ENCODE measurements around the gene FBF1.

FBF1 gene

DNA sequence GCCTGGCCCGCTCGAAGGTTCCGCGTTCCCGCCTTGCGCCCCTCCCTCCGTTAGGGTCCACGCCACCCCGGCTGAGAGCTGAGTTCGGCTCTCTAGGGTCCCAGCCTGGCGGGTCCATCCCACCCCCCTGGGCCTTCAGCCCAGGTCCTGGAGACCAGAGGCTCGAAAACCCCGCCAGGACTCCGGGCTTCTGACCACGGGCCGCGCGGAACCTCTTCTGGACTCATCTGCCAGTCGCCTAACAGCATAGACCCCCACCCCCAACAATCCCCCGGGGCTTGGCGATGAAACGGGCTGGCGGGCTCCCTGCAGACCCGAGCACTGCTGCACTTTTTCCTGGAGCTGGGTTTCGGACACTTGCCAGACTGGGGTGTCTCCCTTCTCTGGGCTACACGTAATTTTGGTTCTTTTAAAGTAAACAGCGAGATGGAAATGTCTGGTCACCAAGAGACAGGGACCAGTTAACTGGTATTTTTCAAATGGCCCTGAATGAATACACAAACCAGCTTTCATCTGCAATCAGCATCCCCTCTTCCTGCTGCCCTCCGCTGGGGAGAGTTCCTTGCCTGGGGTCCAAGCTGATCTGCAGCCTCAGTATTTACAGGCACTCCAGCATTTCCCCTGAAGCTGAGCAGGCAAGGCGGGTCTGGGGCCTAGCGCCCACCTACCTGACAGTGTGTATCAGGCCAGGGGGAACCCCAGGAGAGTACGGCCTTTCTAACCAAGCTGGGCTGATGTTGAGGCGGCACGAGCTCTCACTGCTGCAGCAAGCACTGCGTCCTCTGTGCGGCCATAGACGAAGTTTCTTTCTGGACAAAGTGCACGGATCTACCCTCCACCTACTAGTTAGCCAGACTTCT is 43.5 kb downstream of the FBF1 start:
- Histone ChIP-seq H3K27me3 (ENCODE audit: control insufficient read depth in 1 of 2, insufficient read depth in 1 of 2, low read length in 2 of 2) (no peaks in the 10 kb centered on the region), H3K18ac (ENCODE audit: low read depth in 1 of 2, low read length in 2 of 2) (peak overlapping the region; percentile 58 to 88), H3K4me3 (ENCODE audit: insufficient read depth in 1 of 2, low read depth in 1 of 2, low read length in 2 of 2) (peak overlapping the region in 1 of 2 experiments; percentile 73), H3K23ac (ENCODE audit: low read length in 2 of 2) (no peak overlapping the region), H3K36me3 (ENCODE audit: control insufficient read depth in 1 of 2, insufficient read depth in 2 of 2, low read depth in 1 of 2, low read length in 2 of 2) (peaks cover 44 to 55% of the 10 kb centered on the region in 2 experiments), H2BK12ac (ENCODE audit: low read length in 2 of 2) (peak overlapping the region in 1 of 2 experiments; percentile 34), H3K27ac (ENCODE audit: low read length, poor library complexity, severe bottlenecking) (no peak overlapping the region), H4K91ac (ENCODE audit: low read length) (peak overlapping the region; percentile 66), H2AFZ (ENCODE audit: low read depth, low read length) (no peak overlapping the region), H3K9ac (ENCODE audit: low read length) (peak overlapping the region; percentile 83), H2BK5ac (ENCODE audit: low read depth, low read length, poor library complexity, severe bottlenecking) (no peak overlapping the region), H3K14ac (ENCODE audit: low read length in 2 of 2) (no peak overlapping the region), H3K4me2 (ENCODE audit: low read length, poor library complexity, severe bottlenecking) (peak overlapping the region; percentile 47), H3K9me3 (ENCODE audit: control insufficient read depth, low read length) (no peaks in the 10 kb centered on the region), H3K4ac (ENCODE audit: low read depth in 1 of 2, low read length in 2 of 2) (peak overlapping the region; percentile 35 to 46), H2BK15ac (ENCODE audit: low read depth, poor library complexity, severe bottlenecking) (peak overlapping the region; percentile 33), H3K4me1 (ENCODE audit: control insufficient read depth, insufficient read depth, low read depth, low read length) (peaks cover 29% of the 10 kb centered on the region), H2BK120ac (ENCODE audit: low read depth, low read length) (peak overlapping the region; percentile 52), H4K8ac (ENCODE audit: low read length) (peak overlapping the region; percentile 94), H2AK5ac (ENCODE audit: low read length, severe bottlenecking) (no peak overlapping the region), H3K79me1 (replicated peaks; ENCODE audit: low read length, poor library complexity, severe bottlenecking) (peaks cover 42% of the 10 kb centered on the region)
- DNase-seq, result no peak
- 55% methylated on average over 36 of the region's 37 CpGs for WGBS

- H3K4me3 ChIP-seq (ENCODE audit: insufficient read depth in 1 of 2, low read depth in 1 of 2, low read length in 2 of 2), result peak within 1 kb of the TSS; percentile 76 to 83
- H2AK5ac ChIP-seq (ENCODE audit: low read length, severe bottlenecking), result peak within 1 kb of the TSS; percentile 66
- no peak within 1 kb of the TSS for H2BK5ac ChIP-seq (ENCODE audit: low read depth, low read length, poor library complexity, severe bottlenecking)
- H3K27ac ChIP-seq (ENCODE audit: low read length, poor library complexity, severe bottlenecking), result peak within 1 kb of the TSS; percentile 44
- H3K36me3 ChIP-seq (ENCODE audit: control insufficient read depth in 1 of 2, insufficient read depth in 2 of 2, low read depth in 1 of 2, low read length in 2 of 2), result peaks cover 45 to 58% of the 10 kb centered on the region in 2 experiments
- H3K23ac ChIP-seq (ENCODE audit: low read length in 2 of 2), result peak within 1 kb of the TSS in 1 of 2 experiments; percentile 75
- H4K91ac ChIP-seq (ENCODE audit: low read length), result peak within 1 kb of the TSS; percentile 96
- peak within 1 kb of the TSS; percentile 61 for H3K4me2 ChIP-seq (ENCODE audit: low read length, poor library complexity, severe bottlenecking)
- H2BK120ac ChIP-seq (ENCODE audit: low read depth, low read length), result peak within 1 kb of the TSS; percentile 52
- peaks cover 29% of the 10 kb centered on the region for H3K4me1 ChIP-seq (ENCODE audit: control insufficient read depth, insufficient read depth, low read depth, low read length)
- H2BK12ac ChIP-seq (ENCODE audit: low read length in 2 of 2), result peak within 1 kb of the TSS; percentile 33 to 85
- H3K9me3 ChIP-seq (ENCODE audit: control insufficient read depth, low read length), result no peaks in the 10 kb centered on the region
- peak within 1 kb of the TSS; percentile 83 for H3K9ac ChIP-seq (ENCODE audit: low read length)
- DNase-seq, result peak; percentile 82
- H2BK15ac ChIP-seq (ENCODE audit: low read depth, poor library complexity, severe bottlenecking), result peak within 1 kb of the TSS; percentile 99
- WGBS, result under 1% methylated on average over 62 of the region's 102 CpGs
- H3K14ac ChIP-seq (ENCODE audit: low read length in 2 of 2), result peak within 1 kb of the TSS in 1 of 2 experiments; percentile 98
- H4K8ac ChIP-seq (ENCODE audit: low read length), result peak within 1 kb of the TSS; percentile 95
- peak within 1 kb of the TSS; percentile 95 to 96 for H3K18ac ChIP-seq (ENCODE audit: low read depth in 1 of 2, low read length in 2 of 2)
- peak within 1 kb of the TSS; percentile 84 for H2AFZ ChIP-seq (ENCODE audit: low read depth, low read length)
- peak within 1 kb of the TSS; percentile 77 to 96 for H3K4ac ChIP-seq (ENCODE audit: low read depth in 1 of 2, low read length in 2 of 2)
- H3K79me1 ChIP-seq (replicated peaks; ENCODE audit: low read length, poor library complexity, severe bottlenecking), result peaks cover 40% of the 10 kb centered on the region
- H3K27me3 ChIP-seq (ENCODE audit: control insufficient read depth in 1 of 2, insufficient read depth in 1 of 2, low read length in 2 of 2), result no peaks in the 10 kb centered on the region
Observed at GRCh38 chr17:75896415-75897159, 44.3 kb downstream of the FBF1 start, which contains the start of gene TRIM65. Gene TRIM65, minus strand, starts transcription at chr17:75896951. Its CDS starts 14 bp downstream, at chr17:75896937.

DNA sequence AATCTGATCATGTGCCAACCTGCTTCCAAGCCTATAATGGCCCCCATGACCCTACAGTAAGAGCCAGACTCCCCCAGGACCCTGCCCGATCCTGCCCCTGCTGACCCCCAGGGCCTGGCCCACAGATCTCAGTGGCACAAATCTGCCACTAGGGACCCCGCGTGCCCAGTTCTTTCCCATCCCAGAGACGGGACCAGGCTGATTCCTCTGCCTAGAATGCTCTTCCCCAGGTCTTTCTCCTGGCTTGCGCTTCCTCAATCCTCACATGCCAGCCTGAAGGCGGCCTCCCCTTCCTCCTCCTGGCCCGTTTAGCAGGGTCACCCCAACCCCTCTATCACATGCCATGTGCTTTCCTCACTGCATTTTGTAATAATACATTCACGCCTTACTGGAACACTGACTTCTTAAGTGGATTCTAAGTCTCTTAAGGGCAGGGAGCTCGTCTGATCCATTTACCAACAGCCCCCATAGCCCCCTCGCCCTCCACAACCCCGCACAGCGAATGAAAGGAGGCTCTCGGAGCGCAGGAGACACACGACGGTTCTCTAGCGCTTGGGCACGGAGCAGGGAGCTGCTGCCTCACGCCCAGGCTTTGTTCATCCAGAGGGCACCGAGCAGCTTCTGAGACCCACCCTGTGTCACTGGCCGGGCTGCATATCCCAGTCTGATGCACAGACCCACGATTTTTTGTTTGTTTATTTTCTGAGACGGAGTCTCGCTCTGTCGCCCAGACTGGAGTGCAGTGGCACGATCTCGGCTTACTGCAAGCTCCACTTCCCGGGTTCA is 45.3 kb downstream of the FBF1 start:
- Histone ChIP-seq H2BK15ac (ENCODE audit: low read depth, poor library complexity, severe bottlenecking) (peak overlapping the region; percentile 99), H3K9me3 (ENCODE audit: control insufficient read depth, low read length) (no peaks in the 10 kb centered on the region), H3K23ac (ENCODE audit: low read length in 2 of 2) (peak overlapping the region in 1 of 2 experiments; percentile 60), H3K9ac (ENCODE audit: low read length) (peak overlapping the region; percentile 81), H3K4me2 (ENCODE audit: low read length, poor library complexity, severe bottlenecking) (peak overlapping the region; percentile 61), H3K27me3 (ENCODE audit: control insufficient read depth in 1 of 2, insufficient read depth in 1 of 2, low read length in 2 of 2) (no peaks in the 10 kb centered on the region), H2BK120ac (ENCODE audit: low read depth, low read length) (peak overlapping the region; percentile 34), H4K8ac (ENCODE audit: low read length) (peak overlapping the region; percentile 95), H2BK5ac (ENCODE audit: low read depth, low read length, poor library complexity, severe bottlenecking) (no peak overlapping the region), H2BK12ac (ENCODE audit: low read length in 2 of 2) (peak overlapping the region; percentile 85 to 92), H3K36me3 (ENCODE audit: control insufficient read depth in 1 of 2, insufficient read depth in 2 of 2, low read depth in 1 of 2, low read length in 2 of 2) (peaks cover 45 to 58% of the 10 kb centered on the region in 2 experiments), H3K4me3 (ENCODE audit: insufficient read depth in 1 of 2, low read depth in 1 of 2, low read length in 2 of 2) (peak overlapping the region; percentile 47 to 76), H3K14ac (ENCODE audit: low read length in 2 of 2) (peak overlapping the region in 1 of 2 experiments; percentile 48), H3K79me1 (replicated peaks; ENCODE audit: low read length, poor library complexity, severe bottlenecking) (peaks cover 31% of the 10 kb centered on the region), H3K4me1 (ENCODE audit: control insufficient read depth, insufficient read depth, low read depth, low read length) (peaks cover 28% of the 10 kb centered on the region), H2AK5ac (ENCODE audit: low read length, severe bottlenecking) (peak overlapping the region; percentile 66), H3K18ac (ENCODE audit: low read depth in 1 of 2, low read length in 2 of 2) (peak overlapping the region; percentile 92 to 96), H4K91ac (ENCODE audit: low read length) (peak overlapping the region; percentile 96), H3K4ac (ENCODE audit: low read depth in 1 of 2, low read length in 2 of 2) (peak overlapping the region; percentile 77 to 96), H2AFZ (ENCODE audit: low read depth, low read length) (no peak overlapping the region), H3K27ac (ENCODE audit: low read length, poor library complexity, severe bottlenecking) (no peak overlapping the region)
- DNase-seq, result peak; percentile 45
- 38% methylated on average over 28 of the region's 28 CpGs for WGBS

Data from mesenchymal stem cell (in vitro differentiated cells and primary cell).